Neural cell (in vitro differentiated cells): ENCODE data around the gene MCRIP1.

Experiments used
- CTCF ChIP-seq: fragments of 450-650 bp; IDR thresholded peaks from 2 replicates; pipeline ENCODE4 v1.5.1; 2014; ENCODE audit warnings: antibody characterized with exemption, mild to moderate bottlenecking, moderate library complexity; ENCODE audit not compliant: poor library complexity, severe bottlenecking
- EP300 ChIP-seq: fragments of 450-650 bp; conservative IDR thresholded peaks from 2 replicates; pipeline ENCODE4 v1.6.1; 2014; ENCODE audit warnings: antibody characterized with exemption, mild to moderate bottlenecking, moderate library complexity; ENCODE audit not compliant: poor library complexity, severe bottlenecking
- EZH2 ChIP-seq: fragments of 200-600, 300-800 bp; shearing (Covaris generic), sonication (generic); IDR thresholded peaks from 2 replicates; pipeline ENCODE4 v1.6.1; 2014; ENCODE audit warnings: antibody characterized with exemption, low read length, borderline replicate concordance, mild to moderate bottlenecking; ENCODE audit not compliant: insufficient read depth, poor library complexity, severe bottlenecking
- POLR2AphosphoS5 ChIP-seq: IDR thresholded peaks from 2 replicates; pipeline ENCODE4 v1.6.1; 2012
- TAF1 ChIP-seq: IDR thresholded peaks from 2 replicates; pipeline ENCODE4 v1.6.1; 2012; ENCODE audit warnings: low read depth

- TF ChIP-seq TAF1 (no peak), CTCF (no peak), EP300 (no peak), EZH2 (no peak), POLR2AphosphoS5 (no peak)
Measured at GRCh38 chr17:81824595-81824994, 8.5 kb downstream of the MCRIP1 start.
